Skeletal muscle tissue (tissue), 4 donors: ENCODE results near the gene ZFHX3. TPM values are rescaled to one million over a fixed set of nuclear protein-coding genes. Genes with fewer than 3 reads are reported as not detected.
A peak's percentile ranks its signal among the peaks of the same experiment; 100 is the strongest.

Experiments used
- H3K27ac ChIP-seq: one replicate; pipeline ENCODE4 v1.7.0; 2013; ENCODE audit warnings: mild to moderate bottlenecking, low read depth, low read length, inconsistent platforms
- H3K27me3 ChIP-seq, 3 donors: one replicate each; pipeline ENCODE4 v1.7.0; 2013; ENCODE audit warnings: low read length in 3 of 3; ENCODE audit not compliant: control insufficient read depth in 3 of 3, insufficient read depth in 3 of 3
- H3K36me3 ChIP-seq, 3 donors: one replicate each; pipeline ENCODE4 v1.7.0; 2013; ENCODE audit warnings: low read length in 3 of 3; ENCODE audit not compliant: control insufficient read depth in 3 of 3, insufficient read depth in 3 of 3
- H3K4me1 ChIP-seq, 3 donors: one replicate each; pipeline ENCODE4 v1.7.0; 2013; ENCODE audit warnings: low read length in 3 of 3, mild to moderate bottlenecking in 3 of 3; ENCODE audit not compliant: control insufficient read depth in 3 of 3, insufficient read depth in 3 of 3
- H3K4me3 ChIP-seq, 3 donors: one replicate each; pipeline ENCODE4 v1.7.0; 2013; ENCODE audit warnings: low read length in 3 of 3
- H3K9ac ChIP-seq, 3 donors: one replicate each; pipeline ENCODE4 v1.7.0; 2013; ENCODE audit warnings: low read length in 3 of 3, mild to moderate bottlenecking in 3 of 3, moderate library complexity in 2 of 3, low read depth in 1 of 3
- H3K9me3 ChIP-seq, 3 donors: one replicate each; pipeline ENCODE4 v1.7.0; 2013; ENCODE audit warnings: low read length in 3 of 3; ENCODE audit not compliant: control insufficient read depth in 3 of 3
- total RNA-seq: library from RNA; depleted of rRNA; stranded (reverse); fragments of >200 nt; gene quantifications from one replicate; pipeline ENCODE4 v1.2.3, GENCODE V29; 2014
- donor health status: Osteomylitis.

ZFHX3 gene
- total RNA-seq, 1 donor from 2014 or later: 8.9 TPM

- Histone ChIP-seq H3K27ac (peak overlapping the region; percentile 72), H3K4me3 (peak overlapping the region; percentile 12 to 61 (median 51)), H3K4me1 (peaks cover 44 to 70% (median 66%) of the 10 kb centered on the region in 3 donors), H3K9ac (peak overlapping the region; percentile 12 to 66 (median 30)), H3K36me3 (peaks cover 0 to 1% (median 0%) of the 10 kb centered on the region in 3 donors), H3K9me3 (no peaks in the 10 kb centered on the region), H3K27me3 (no peaks in the 10 kb centered on the region)
Measured at GRCh38 chr16:72848759-72849664, 198.9 kb downstream of the ZFHX3 start.

GRCh38 chr16:72848028-72848400 is 199.9 kb downstream of the ZFHX3 start:
- no peaks in the 10 kb centered on the region for H3K9me3 ChIP-seq
- H3K36me3 ChIP-seq: peaks cover 0 to 1% (median 0%) of the 10 kb centered on the region in 3 donors
- H3K27ac ChIP-seq: peak overlapping the region; percentile 72
- no peak overlapping the region for H3K4me3 ChIP-seq
- H3K4me1 ChIP-seq: peaks cover 42 to 71% (median 63%) of the 10 kb centered on the region in 3 donors
- peak overlapping the region in 1 of 3 donors; percentile 66 for H3K9ac ChIP-seq
- no peaks in the 10 kb centered on the region for H3K27me3 ChIP-seq

GRCh38 chr16:72847187-72848027 is 200.5 kb downstream of the ZFHX3 start:
- Histone ChIP-seq H3K9ac (peak overlapping the region in 1 of 3 donors; percentile 66), H3K4me1 (peaks cover 42 to 71% (median 63%) of the 10 kb centered on the region in 3 donors), H3K27ac (peak overlapping the region; percentile 72)

GRCh38 chr16:72846594-72846993 is 201.3 kb downstream of the ZFHX3 start:
- H3K27ac ChIP-seq: no peak overlapping the region
- peak overlapping the region in 1 of 3 donors; percentile 25 for H3K9ac ChIP-seq
- peaks cover 0 to 1% (median 0%) of the 10 kb centered on the region in 3 donors for H3K36me3 ChIP-seq
- no peaks in the 10 kb centered on the region for H3K9me3 ChIP-seq
- H3K4me1 ChIP-seq: peaks cover 45 to 72% (median 64%) of the 10 kb centered on the region in 3 donors
- no peak overlapping the region for H3K4me3 ChIP-seq
- no peaks in the 10 kb centered on the region for H3K27me3 ChIP-seq

More at GRCh38 chr16:72847187-72848027, 200.5 kb downstream of the ZFHX3 start:
- Histone ChIP-seq H3K27me3 (no peaks in the 10 kb centered on the region), H3K9me3 (no peaks in the 10 kb centered on the region), H3K4me3 (no peak overlapping the region), H3K36me3 (peaks cover 0 to 1% (median 0%) of the 10 kb centered on the region in 3 donors)

- H3K9me3 ChIP-seq: no peaks in the 10 kb centered on the region
- H3K4me1 ChIP-seq: peaks cover 49 to 77% (median 69%) of the 10 kb centered on the region in 3 donors
- no peak overlapping the region for H3K9ac ChIP-seq
- H3K36me3 ChIP-seq: peaks cover 0 to 1% (median 0%) of the 10 kb centered on the region in 3 donors
- H3K27ac ChIP-seq: no peak overlapping the region
- H3K4me3 ChIP-seq: no peak overlapping the region
- no peaks in the 10 kb centered on the region for H3K27me3 ChIP-seq
Measured at GRCh38 chr16:72845322-72846020, 202.5 kb downstream of the ZFHX3 start.

GRCh38 chr16:72844225-72844920 is 203.6 kb downstream of the ZFHX3 start:
- H3K4me3 ChIP-seq: no peak overlapping the region
- no peaks in the 10 kb centered on the region for H3K27me3 ChIP-seq
- H3K36me3 ChIP-seq: peaks cover 0 to 1% (median 0%) of the 10 kb centered on the region in 3 donors
- no peak overlapping the region for H3K9ac ChIP-seq
- H3K27ac ChIP-seq: peak overlapping the region; percentile 12
- H3K4me1 ChIP-seq: peaks cover 47 to 71% (median 62%) of the 10 kb centered on the region in 3 donors
- H3K9me3 ChIP-seq: no peaks in the 10 kb centered on the region

GRCh38 chr16:72841506-72841905 is 206.4 kb downstream of the ZFHX3 start:
- Histone ChIP-seq H3K27ac (no peak overlapping the region), H3K27me3 (no peaks in the 10 kb centered on the region), H3K36me3 (peaks cover 0 to 1% (median 0%) of the 10 kb centered on the region in 3 donors), H3K9ac (no peak overlapping the region), H3K9me3 (no peaks in the 10 kb centered on the region), H3K4me1 (peaks cover 22 to 42% (median 34%) of the 10 kb centered on the region in 3 donors), H3K4me3 (no peak overlapping the region)

- no peak overlapping the region for H3K9ac ChIP-seq
- peaks cover 0 to 1% (median 0%) of the 10 kb centered on the region in 3 donors for H3K36me3 ChIP-seq
- no peak overlapping the region for H3K27ac ChIP-seq
Measured at GRCh38 chr16:72840631-72841381, 207.1 kb downstream of the ZFHX3 start.

More at GRCh38 chr16:72840631-72841381, 207.1 kb downstream of the ZFHX3 start:
- Histone ChIP-seq H3K4me1 (peaks cover 18 to 35% (median 27%) of the 10 kb centered on the region in 3 donors), H3K4me3 (no peak overlapping the region), H3K9me3 (no peaks in the 10 kb centered on the region), H3K27me3 (no peaks in the 10 kb centered on the region)
